ENCODE measurements around the gene ACSF3. TPM values are rescaled to one million over a fixed set of nuclear protein-coding genes. Genes with fewer than 3 reads are reported as not detected.

ACSF3 gene
- total and polyA plus RNA-seq, 2 of the 4 experiments (the other 2 are of a cell fraction) = 9.5 to 14.2 TPM

GRCh38 chr16:89150090-89150835, 56.6 kb downstream of the ACSF3 start:
- Histone ChIP-seq H3K14ac (replicated peaks; ENCODE audit: low read depth, low read length) (no peak overlapping the region), H2BK5ac (ENCODE audit: low read depth, low read length, poor library complexity, severe bottlenecking) (no peak overlapping the region), H3K27me3 (ENCODE audit: control insufficient read depth, insufficient read depth, low read length) (no peaks in the 10 kb centered on the region), H3K23ac (ENCODE audit: low read depth, low read length) (no peak overlapping the region), H3K9me3 (ENCODE audit: control insufficient read depth, insufficient read depth, low read length) (no peaks in the 10 kb centered on the region), H3K18ac (ENCODE audit: low read depth, low read length) (no peak overlapping the region), H3K4me1 (ENCODE audit: control insufficient read depth, insufficient read depth, low read length) (peaks cover 3% of the 10 kb centered on the region), H2AK9ac (replicated peaks; ENCODE audit: low read depth, low read length, poor library complexity) (no peak overlapping the region), H3K56ac (ENCODE audit: extremely low read depth, insufficient read depth, low read length) (no peak overlapping the region), H3K27ac (ENCODE audit: insufficient read depth, low read length) (no peak overlapping the region), H3K4me2 (ENCODE audit: low read depth, low read length) (no peak overlapping the region), H4K20me1 (ENCODE audit: insufficient read depth, low read length) (no peaks in the 10 kb centered on the region; the same call in 1 of the 2 replicates), H4K8ac (ENCODE audit: low read depth in 2 of 2, low read length in 2 of 2) (no peak overlapping the region), H4K91ac (ENCODE audit: insufficient read depth, low read depth, low read length) (no peak overlapping the region), H4K5ac (ENCODE audit: low read depth, low read length) (no peak overlapping the region), H2BK15ac (ENCODE audit: low read depth, low read length) (no peak overlapping the region), H3K4ac (ENCODE audit: low read depth, low read length) (no peak overlapping the region), H3K9ac (ENCODE audit: low read depth, low read length) (no peak overlapping the region), H3K9me1 (ENCODE audit: insufficient read depth, low read length) (no peaks in the 10 kb centered on the region), H3K79me1 (ENCODE audit: low read depth in 1 of 2, low read length in 2 of 2) (no peaks in the 10 kb centered on the region), H2AK5ac (ENCODE audit: low read depth, low read length) (no peak overlapping the region), H2AFZ (replicated peaks; ENCODE audit: low read length, poor library complexity) (no peak overlapping the region), H3K4me3 (ENCODE audit: insufficient read depth, low read depth, low read length) (no peak overlapping the region), H3K36me3 (ENCODE audit: control insufficient read depth, insufficient read depth, low read length) (peaks cover 20% of the 10 kb centered on the region), H2BK20ac (ENCODE audit: low read depth, low read length) (no peak overlapping the region), H2BK120ac (ENCODE audit: low read depth, low read length) (no peak overlapping the region)
- intact Hi-C loops (cut with micrococcal nuclease) (no loop called here), dilution Hi-C loops (cut with HindIII; ENCODE audit: low sequenced_read_pairs, unreplicated experiment) (no loop called here), in situ Hi-C loops (cut with MboI; ENCODE audit: low sequenced_read_pairs) (no loop called here)
- ChIA-PET POLR2A (ENCODE audit: unreplicated experiment) (no interaction called here), CTCF (no interaction called here)
- BruUV-seq (replicated peaks) = no TSS peak
- ATAC-seq (ENCODE audit: low read depth) (no peak), DNase-seq (no peak)
- WGBS, 2 experiments (ENCODE audit: extremely low coverage in 2 of 2, insufficient read length in 1 of 2) = 86% methylated on average over 11 of the region's 18 CpGs; no CpG with 5 or more reads in 1 of the 2 experiments
- TF ChIP-seq MAZ (IDR thresholded peaks at IDR 0.05; ENCODE audit: borderline replicate concordance, low read depth, low read length) (no peak), RFX5 (IDR thresholded peaks at IDR 0.05; ENCODE audit: low read depth, low read length) (no peak), RAD21 (IDR thresholded peaks at IDR 0.05; ENCODE audit: low read length) (no peak), BHLHE40 (IDR thresholded peaks at IDR 0.05; ENCODE audit: low read depth, low read length) (no peak), ELK1 (IDR thresholded peaks at IDR 0.05; ENCODE audit: borderline replicate concordance, low read depth, low read length) (no peak), FOS (IDR thresholded peaks at IDR 0.05; ENCODE audit: low read depth, low read length) (no peak), NFE2L2 (IDR thresholded peaks at IDR 0.05; ENCODE audit: low read depth, low read length) (no peak), SMC3 (IDR thresholded peaks at IDR 0.05; ENCODE audit: low read depth, low read length) (no peak), CEBPB (IDR thresholded peaks at IDR 0.05; ENCODE audit: low read depth, low read length) (no peak), RCOR1 (IDR thresholded peaks at IDR 0.05; ENCODE audit: insufficient replicate concordance, low read length) (no peak), MXI1 (IDR thresholded peaks at IDR 0.05; ENCODE audit: borderline replicate concordance, low read depth, low read length) (no peak), CHD1 (IDR thresholded peaks at IDR 0.05; ENCODE audit: low read depth, low read length) (no peak), POLR2A (IDR thresholded peaks at IDR 0.05; ENCODE audit: low read depth, low read length) (no peak), MAFK (IDR thresholded peaks at IDR 0.05; ENCODE audit: low read depth, low read length) (no peak), USF2 (IDR thresholded peaks at IDR 0.05; ENCODE audit: low read depth, low read length) (no peak)
- TF ChIP-seq, protein P1, sequence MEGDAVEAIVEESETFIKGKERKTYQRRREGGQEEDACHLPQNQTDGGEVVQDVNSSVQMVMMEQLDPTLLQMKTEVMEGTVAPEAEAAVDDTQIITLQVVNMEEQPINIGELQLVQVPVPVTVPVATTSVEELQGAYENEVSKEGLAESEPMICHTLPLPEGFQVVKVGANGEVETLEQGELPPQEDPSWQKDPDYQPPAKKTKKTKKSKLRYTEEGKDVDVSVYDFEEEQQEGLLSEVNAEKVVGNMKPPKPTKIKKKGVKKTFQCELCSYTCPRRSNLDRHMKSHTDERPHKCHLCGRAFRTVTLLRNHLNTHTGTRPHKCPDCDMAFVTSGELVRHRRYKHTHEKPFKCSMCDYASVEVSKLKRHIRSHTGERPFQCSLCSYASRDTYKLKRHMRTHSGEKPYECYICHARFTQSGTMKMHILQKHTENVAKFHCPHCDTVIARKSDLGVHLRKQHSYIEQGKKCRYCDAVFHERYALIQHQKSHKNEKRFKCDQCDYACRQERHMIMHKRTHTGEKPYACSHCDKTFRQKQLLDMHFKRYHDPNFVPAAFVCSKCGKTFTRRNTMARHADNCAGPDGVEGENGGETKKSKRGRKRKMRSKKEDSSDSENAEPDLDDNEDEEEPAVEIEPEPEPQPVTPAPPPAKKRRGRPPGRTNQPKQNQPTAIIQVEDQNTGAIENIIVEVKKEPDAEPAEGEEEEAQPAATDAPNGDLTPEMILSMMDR (conservative IDR thresholded peaks at IDR 0.05; ENCODE audit: low read depth, low read length) = no peak
